Stimulated activated naive CD8-positive, alpha-beta T cell treated with anti-CD3 and anti-CD28 coated beads, Interleukin-15, Interleukin-2, amounts not matched to agents 100 ng/mL and 50 ng/mL, for 24 hours (primary cell): ENCODE measurements around the gene ASTN2.
"Not testable (repeated sequence)": the region's sequence is repeated elsewhere in the genome, so short reads cannot be mapped to it uniquely, and the experiment has no call there.

Experiments
- H3K27ac Mint-ChIP-seq: one replicate; pipeline ENCODE4 v1.8.0; 2021; ENCODE audit warnings: mild to moderate bottlenecking, mixed read lengths
- H3K27me3 Mint-ChIP-seq: one replicate; pipeline ENCODE4 v1.8.0; 2021; ENCODE audit warnings: mixed read lengths
- H3K36me3 Mint-ChIP-seq: one replicate; pipeline ENCODE4 v1.8.0; 2021; ENCODE audit warnings: low read depth, mixed read lengths
- H3K4me1 Mint-ChIP-seq: one replicate; pipeline ENCODE4 v1.8.0; 2021; ENCODE audit warnings: low read depth, mixed read lengths
- H3K4me3 Mint-ChIP-seq: one replicate; pipeline ENCODE4 v1.8.0; 2021; ENCODE audit warnings: mild to moderate bottlenecking, mixed read lengths
- H3K9me3 Mint-ChIP-seq: one replicate; pipeline ENCODE4 v1.8.0; 2021; ENCODE audit warnings: mixed read lengths

The ASTN2 gene

GRCh38 chr9:116705531-116705930, 709.3 kb downstream of the ASTN2 start:
- Mint-ChIP-seq H3K27me3 (no peaks in the 10 kb centered on the region), H3K4me3 (no peak overlapping the region), H3K36me3 (peaks cover 26% of the 10 kb centered on the region), H3K4me1 (peaks cover 20% of the 10 kb centered on the region), H3K9me3 (peaks cover 4% of the 10 kb centered on the region), H3K27ac (no peak overlapping the region)

GRCh38 chr9:116704470-116704869, 710.4 kb downstream of the ASTN2 start:
- H3K27ac Mint-ChIP-seq: no peak overlapping the region

GRCh38 chr9:116703634-116704033, 711.2 kb downstream of the ASTN2 start:
- H3K36me3 Mint-ChIP-seq: peaks cover 45% of the 10 kb centered on the region
- H3K27ac Mint-ChIP-seq: no peak overlapping the region
- H3K9me3 Mint-ChIP-seq: peaks cover 3% of the 10 kb centered on the region
- H3K4me1 Mint-ChIP-seq: peaks cover 25% of the 10 kb centered on the region
- no peaks in the 10 kb centered on the region for H3K27me3 Mint-ChIP-seq
- H3K4me3 Mint-ChIP-seq: no peak overlapping the region

More at GRCh38 chr9:116704470-116704869, 710.4 kb downstream of the ASTN2 start:
- H3K27me3 Mint-ChIP-seq: no peaks in the 10 kb centered on the region
- H3K9me3 Mint-ChIP-seq: peaks cover 3% of the 10 kb centered on the region
- H3K36me3 Mint-ChIP-seq: peaks cover 37% of the 10 kb centered on the region
- H3K4me3 Mint-ChIP-seq: no peak overlapping the region
- peaks cover 25% of the 10 kb centered on the region for H3K4me1 Mint-ChIP-seq

- H3K9me3 Mint-ChIP-seq: peaks cover 3% of the 10 kb centered on the region
- peaks cover 25% of the 10 kb centered on the region for H3K4me1 Mint-ChIP-seq
- peaks cover 61% of the 10 kb centered on the region for H3K36me3 Mint-ChIP-seq
- H3K4me3 Mint-ChIP-seq: no peak overlapping the region
- no peak overlapping the region for H3K27ac Mint-ChIP-seq
- H3K27me3 Mint-ChIP-seq: no peaks in the 10 kb centered on the region
These were observed 712.8 kb downstream of the ASTN2 start for GRCh38 chr9:116701940-116702642.

GRCh38 chr9:116700882-116701865, 713.7 kb downstream of the ASTN2 start:
- Mint-ChIP-seq H3K36me3 (peaks cover 66% of the 10 kb centered on the region), H3K27me3 (no peaks in the 10 kb centered on the region), H3K9me3 (peaks cover 3% of the 10 kb centered on the region), H3K4me1 (peaks cover 25% of the 10 kb centered on the region), H3K27ac (peak overlapping the region; percentile 51), H3K4me3 (no peak overlapping the region)

- Mint-ChIP-seq H3K4me3 (no peak overlapping the region), H3K36me3 (peaks cover 73% of the 10 kb centered on the region), H3K4me1 (peaks cover 25% of the 10 kb centered on the region), H3K9me3 (peaks cover 3% of the 10 kb centered on the region), H3K27ac (no peak overlapping the region), H3K27me3 (no peaks in the 10 kb centered on the region)
These were observed 714.6 kb downstream of the ASTN2 start for GRCh38 chr9:116700279-116700678.

GRCh38 chr9:116697887-116698286, 717.0 kb downstream of the ASTN2 start:
- peaks cover 78% of the 10 kb centered on the region for H3K36me3 Mint-ChIP-seq
- H3K4me1 Mint-ChIP-seq: peaks cover 32% of the 10 kb centered on the region
- H3K4me3 Mint-ChIP-seq: no peak overlapping the region
- no peak overlapping the region for H3K27ac Mint-ChIP-seq
- H3K27me3 Mint-ChIP-seq: no peaks in the 10 kb centered on the region
- peaks cover 3% of the 10 kb centered on the region for H3K9me3 Mint-ChIP-seq

GRCh38 chr9:116697362-116697761, 717.5 kb downstream of the ASTN2 start:
- no peak overlapping the region for H3K27ac Mint-ChIP-seq
- H3K4me1 Mint-ChIP-seq: peaks cover 35% of the 10 kb centered on the region
- peaks cover 3% of the 10 kb centered on the region for H3K9me3 Mint-ChIP-seq
- peaks cover 75% of the 10 kb centered on the region for H3K36me3 Mint-ChIP-seq
- no peak overlapping the region for H3K4me3 Mint-ChIP-seq
- no peaks in the 10 kb centered on the region for H3K27me3 Mint-ChIP-seq

GRCh38 chr9:116695438-116695837, 719.4 kb downstream of the ASTN2 start:
- Mint-ChIP-seq H3K27me3 (no peaks in the 10 kb centered on the region), H3K27ac (no peak overlapping the region)

GRCh38 chr9:116694785-116695291, 720.0 kb downstream of the ASTN2 start:
- H3K36me3 Mint-ChIP-seq: peaks cover 59% of the 10 kb centered on the region
- H3K27ac Mint-ChIP-seq: no peak overlapping the region
- H3K4me3 Mint-ChIP-seq: no peak overlapping the region
- H3K9me3 Mint-ChIP-seq: peaks cover under 1% of the 10 kb centered on the region
- peaks cover 35% of the 10 kb centered on the region for H3K4me1 Mint-ChIP-seq
- no peaks in the 10 kb centered on the region for H3K27me3 Mint-ChIP-seq

More at GRCh38 chr9:116695438-116695837, 719.4 kb downstream of the ASTN2 start:
- H3K36me3 Mint-ChIP-seq: peaks cover 65% of the 10 kb centered on the region
- H3K9me3 Mint-ChIP-seq: peaks cover 3% of the 10 kb centered on the region
- H3K4me1 Mint-ChIP-seq: peaks cover 35% of the 10 kb centered on the region
- H3K4me3 Mint-ChIP-seq: no peak overlapping the region

GRCh38 chr9:116693233-116693731, 721.6 kb downstream of the ASTN2 start:
- H3K9me3 Mint-ChIP-seq: no peaks in the 10 kb centered on the region
- H3K36me3 Mint-ChIP-seq: peaks cover 43% of the 10 kb centered on the region
- H3K4me1 Mint-ChIP-seq: peaks cover 51% of the 10 kb centered on the region
- no peaks in the 10 kb centered on the region for H3K27me3 Mint-ChIP-seq
- no peak overlapping the region for H3K4me3 Mint-ChIP-seq
- H3K27ac Mint-ChIP-seq: no peak overlapping the region

- H3K36me3 Mint-ChIP-seq: peaks cover 36% of the 10 kb centered on the region
- H3K9me3 Mint-ChIP-seq: no peaks in the 10 kb centered on the region
- peaks cover 57% of the 10 kb centered on the region for H3K4me1 Mint-ChIP-seq
- no peak overlapping the region for H3K27ac Mint-ChIP-seq
- no peaks in the 10 kb centered on the region for H3K27me3 Mint-ChIP-seq
- H3K4me3 Mint-ChIP-seq: no peak overlapping the region
These were observed 722.2 kb downstream of the ASTN2 start for GRCh38 chr9:116692616-116693015.

- H3K9me3 Mint-ChIP-seq: no peaks in the 10 kb centered on the region
- H3K27me3 Mint-ChIP-seq: no peaks in the 10 kb centered on the region
- no peak overlapping the region for H3K4me3 Mint-ChIP-seq
- H3K4me1 Mint-ChIP-seq: peaks cover 64% of the 10 kb centered on the region
- H3K27ac Mint-ChIP-seq: no peak overlapping the region
- peaks cover 26% of the 10 kb centered on the region for H3K36me3 Mint-ChIP-seq
These were observed 723.2 kb downstream of the ASTN2 start for GRCh38 chr9:116691607-116692006.

- H3K4me1 Mint-ChIP-seq: peaks cover 71% of the 10 kb centered on the region
These were observed 724.1 kb downstream of the ASTN2 start for GRCh38 chr9:116690805-116691204.

More at GRCh38 chr9:116690805-116691204, 724.1 kb downstream of the ASTN2 start:
- H3K36me3 Mint-ChIP-seq: peaks cover 18% of the 10 kb centered on the region
- H3K27ac Mint-ChIP-seq, H3K27me3 Mint-ChIP-seq, H3K9me3 Mint-ChIP-seq, H3K4me3 Mint-ChIP-seq: not testable (repeated sequence)
